Measurements from ENCODE around the gene CRELD2. TPM values are rescaled to one million over a fixed set of nuclear protein-coding genes. Genes with fewer than 3 reads are reported as not detected.

CRELD2 gene
- total RNA-seq, 1 experiment from 2014 or later, result 71.8 TPM

GRCh38 chr22:49903322-49904039, 15.0 kb upstream of the CRELD2 start:
- H3K27me3 ChIP-seq, result no peaks in the 10 kb centered on the region
- no peak overlapping the region for H3K4me3 ChIP-seq
- peaks cover 13% of the 10 kb centered on the region for H3K36me3 ChIP-seq
- no peak for DNase-seq
- H3K9me3 ChIP-seq, result no peaks in the 10 kb centered on the region

- DNase-seq, result no peak
- Histone ChIP-seq H3K4me3 (no peak overlapping the region), H3K36me3 (peaks cover 13% of the 10 kb centered on the region), H3K9me3 (no peaks in the 10 kb centered on the region), H3K27me3 (no peaks in the 10 kb centered on the region)
These were observed 14.4 kb upstream of the CRELD2 start for GRCh38 chr22:49904040-49904369.

- Histone ChIP-seq H3K36me3 (peaks cover 13% of the 10 kb centered on the region), H3K27me3 (no peaks in the 10 kb centered on the region), H3K4me3 (no peak overlapping the region), H3K9me3 (no peaks in the 10 kb centered on the region)
- DNase-seq, result no peak
These were observed 13.0 kb upstream of the CRELD2 start for GRCh38 chr22:49905465-49905864.

- H3K9me3 ChIP-seq, result no peaks in the 10 kb centered on the region
- no peak for DNase-seq
- peaks cover 13% of the 10 kb centered on the region for H3K36me3 ChIP-seq
- H3K27me3 ChIP-seq, result no peaks in the 10 kb centered on the region
- H3K4me3 ChIP-seq, result no peak overlapping the region
These were observed 12.2 kb upstream of the CRELD2 start for GRCh38 chr22:49906071-49906798.

GRCh38 chr22:49906799-49907290, 11.6 kb upstream of the CRELD2 start:
- DNase-seq, result no peak
- H3K27me3 ChIP-seq, result no peaks in the 10 kb centered on the region
- H3K36me3 ChIP-seq, result peaks cover 13% of the 10 kb centered on the region
- H3K9me3 ChIP-seq, result no peaks in the 10 kb centered on the region
- H3K4me3 ChIP-seq, result no peak overlapping the region

- Histone ChIP-seq H3K4me3 (no peak overlapping the region), H3K36me3 (peaks cover 13% of the 10 kb centered on the region)
- no peak for DNase-seq
These were observed 10.6 kb upstream of the CRELD2 start for GRCh38 chr22:49907807-49908206.

GRCh38 chr22:49909476-49910205, 8.8 kb upstream of the CRELD2 start:
- DNase-seq, result no peak
- Histone ChIP-seq H3K36me3 (peaks cover 6% of the 10 kb centered on the region), H3K27me3 (no peaks in the 10 kb centered on the region), H3K9me3 (no peaks in the 10 kb centered on the region), H3K4me3 (no peak overlapping the region)

More at GRCh38 chr22:49907807-49908206, 10.6 kb upstream of the CRELD2 start:
- Histone ChIP-seq H3K27me3 (no peaks in the 10 kb centered on the region), H3K9me3 (no peaks in the 10 kb centered on the region)

- Histone ChIP-seq H3K27me3 (no peaks in the 10 kb centered on the region), H3K4me3 (no peak overlapping the region), H3K36me3 (peaks cover 8% of the 10 kb centered on the region), H3K9me3 (no peaks in the 10 kb centered on the region)
- no peak for DNase-seq
These were observed 7.9 kb upstream of the CRELD2 start for GRCh38 chr22:49910229-49911155.

GRCh38 chr22:49911881-49912625, 6.4 kb upstream of the CRELD2 start:
- no peak overlapping the region for H3K4me3 ChIP-seq
- H3K36me3 ChIP-seq, result peaks cover 7% of the 10 kb centered on the region
- no peak for DNase-seq
- no peaks in the 10 kb centered on the region for H3K9me3 ChIP-seq
- no peaks in the 10 kb centered on the region for H3K27me3 ChIP-seq

GRCh38 chr22:49913026-49913425, 5.4 kb upstream of the CRELD2 start:
- Histone ChIP-seq H3K36me3 (peaks cover 5% of the 10 kb centered on the region), H3K27me3 (no peaks in the 10 kb centered on the region), H3K4me3 (no peak overlapping the region), H3K9me3 (no peaks in the 10 kb centered on the region)
- DNase-seq, result no peak

- DNase-seq, result no peak
- Histone ChIP-seq H3K4me3 (no peak overlapping the region), H3K27me3 (no peaks in the 10 kb centered on the region), H3K36me3 (peaks cover 5% of the 10 kb centered on the region), H3K9me3 (no peaks in the 10 kb centered on the region)
These were observed 5.0 kb upstream of the CRELD2 start for GRCh38 chr22:49913446-49913845.

GRCh38 chr22:49914256-49914655, 4.2 kb upstream of the CRELD2 start:
- DNase-seq, result no peak
- Histone ChIP-seq H3K27me3 (no peaks in the 10 kb centered on the region), H3K36me3 (peaks cover 5% of the 10 kb centered on the region), H3K9me3 (no peaks in the 10 kb centered on the region), H3K4me3 (no peak overlapping the region)

GRCh38 chr22:49915610-49916009, 2.8 kb upstream of the CRELD2 start:
- H3K4me3 ChIP-seq, result no peak overlapping the region
- H3K36me3 ChIP-seq, result peaks cover 5% of the 10 kb centered on the region
- no peaks in the 10 kb centered on the region for H3K27me3 ChIP-seq
- DNase-seq, result no peak
- no peaks in the 10 kb centered on the region for H3K9me3 ChIP-seq

- no peak for DNase-seq
- peaks cover 5% of the 10 kb centered on the region for H3K36me3 ChIP-seq
- no peak overlapping the region for H3K4me3 ChIP-seq
- no peaks in the 10 kb centered on the region for H3K9me3 ChIP-seq
- H3K27me3 ChIP-seq, result no peaks in the 10 kb centered on the region
These were observed 1.6 kb upstream of the CRELD2 start for GRCh38 chr22:49916831-49917230.

- no peak for DNase-seq
- no peaks in the 10 kb centered on the region for H3K9me3 ChIP-seq
- peaks cover 3% of the 10 kb centered on the region; the same call in 1 of the 2 replicates for H3K36me3 ChIP-seq
- no peaks in the 10 kb centered on the region for H3K27me3 ChIP-seq
- H3K4me3 ChIP-seq, result peak overlapping the region; percentile 64
These were observed 762 bp downstream of the CRELD2 start for GRCh38 chr22:49918911-49919881.
